HL-60 (cell line): ENCODE results near the gene RAPGEF2.

Source experiments
- DNase-seq, 2 experiments: peaks; one replicate each; pipeline ENCODE4 v3.0.0-alpha.2; 2010 to 2020; ENCODE audit warnings: low read depth in 1 of 2, low spot score in 1 of 2
- H3K27ac ChIP-seq: fragments of 250-450 bp; sonication (Bioruptor Pico); replicated peaks from 2 replicates; pipeline ENCODE4 v1.5.1; 2020; ENCODE audit warnings: mild to moderate bottlenecking, moderate library complexity
- H3K27me3 ChIP-seq: fragments of 250-450 bp; sonication (Bioruptor Pico); 2 replicates; pipeline ENCODE4 v1.5.1; 2021; ENCODE audit warnings: mild to moderate bottlenecking, moderate library complexity; ENCODE audit not compliant: insufficient read depth, poor library complexity, severe bottlenecking
- H3K4me3 ChIP-seq: replicated peaks from 2 replicates; pipeline ENCODE4 v1.5.1; 2011; ENCODE audit warnings: mild to moderate bottlenecking, control low read depth, low read length; ENCODE audit not compliant: insufficient read depth
- GABPA ChIP-seq: IDR thresholded peaks from 2 replicates; pipeline ENCODE4 v1.6.1; 2012; ENCODE audit warnings: low read depth
- POLR2AphosphoS5 ChIP-seq: IDR thresholded peaks from 2 replicates; pipeline ENCODE4 v1.6.1; 2012; ENCODE audit warnings: low read depth
- SPI1 ChIP-seq: IDR thresholded peaks from 2 replicates; pipeline ENCODE4 v1.6.1; 2012; ENCODE audit warnings: low read depth, mild to moderate bottlenecking, borderline replicate concordance
- TF ChIP-seq, protein P1 (sequence below): IDR thresholded peaks from 2 replicates; pipeline ENCODE4 v1.6.1; 2012; ENCODE audit warnings: low read depth; ENCODE audit not compliant: insufficient replicate concordance
- TF ChIP-seq, protein P2 (sequence below): IDR thresholded peaks from one replicate; pipeline ENCODE4 v1.5.1; 2011; ENCODE audit warnings: low read length, control low read depth, inconsistent platforms; ENCODE audit not compliant: insufficient read depth

Gene RAPGEF2

DNA sequence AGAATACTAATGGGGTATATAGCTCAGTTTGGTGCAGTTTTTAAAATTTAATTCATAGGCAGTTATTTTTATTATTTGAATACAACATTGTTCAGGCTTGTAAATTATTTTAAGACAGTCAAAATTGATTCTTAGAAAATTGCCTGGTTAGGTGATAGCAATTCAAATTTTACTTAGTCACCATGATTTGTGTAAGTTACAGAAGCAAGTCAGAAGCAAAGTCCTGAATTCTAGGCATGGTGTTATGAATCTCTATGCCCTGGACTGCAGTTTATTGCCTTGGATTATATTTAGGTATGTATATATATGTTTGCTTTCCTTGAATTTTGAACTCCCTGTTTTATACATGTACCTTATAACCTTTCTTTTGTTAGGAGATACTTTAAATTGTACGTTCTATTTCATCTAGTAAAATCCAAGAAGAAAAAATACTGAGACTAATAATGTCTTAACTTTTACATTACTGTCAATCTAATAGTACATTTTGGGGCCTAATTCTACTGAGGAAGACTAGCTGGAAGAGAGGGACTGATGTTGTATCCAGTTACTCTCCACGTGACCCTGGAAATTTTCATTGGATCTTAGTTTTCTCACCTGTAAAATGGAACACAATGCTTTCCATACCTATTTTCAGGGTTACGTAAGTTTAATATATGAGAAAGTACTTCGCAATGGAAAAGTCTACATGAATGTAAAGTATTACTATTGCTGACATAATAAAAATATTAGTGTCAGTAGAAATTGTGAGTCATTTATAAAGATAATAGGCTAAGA lies 25.1 kb downstream of the RAPGEF2 start:
- TF ChIP-seq, protein P1, sequence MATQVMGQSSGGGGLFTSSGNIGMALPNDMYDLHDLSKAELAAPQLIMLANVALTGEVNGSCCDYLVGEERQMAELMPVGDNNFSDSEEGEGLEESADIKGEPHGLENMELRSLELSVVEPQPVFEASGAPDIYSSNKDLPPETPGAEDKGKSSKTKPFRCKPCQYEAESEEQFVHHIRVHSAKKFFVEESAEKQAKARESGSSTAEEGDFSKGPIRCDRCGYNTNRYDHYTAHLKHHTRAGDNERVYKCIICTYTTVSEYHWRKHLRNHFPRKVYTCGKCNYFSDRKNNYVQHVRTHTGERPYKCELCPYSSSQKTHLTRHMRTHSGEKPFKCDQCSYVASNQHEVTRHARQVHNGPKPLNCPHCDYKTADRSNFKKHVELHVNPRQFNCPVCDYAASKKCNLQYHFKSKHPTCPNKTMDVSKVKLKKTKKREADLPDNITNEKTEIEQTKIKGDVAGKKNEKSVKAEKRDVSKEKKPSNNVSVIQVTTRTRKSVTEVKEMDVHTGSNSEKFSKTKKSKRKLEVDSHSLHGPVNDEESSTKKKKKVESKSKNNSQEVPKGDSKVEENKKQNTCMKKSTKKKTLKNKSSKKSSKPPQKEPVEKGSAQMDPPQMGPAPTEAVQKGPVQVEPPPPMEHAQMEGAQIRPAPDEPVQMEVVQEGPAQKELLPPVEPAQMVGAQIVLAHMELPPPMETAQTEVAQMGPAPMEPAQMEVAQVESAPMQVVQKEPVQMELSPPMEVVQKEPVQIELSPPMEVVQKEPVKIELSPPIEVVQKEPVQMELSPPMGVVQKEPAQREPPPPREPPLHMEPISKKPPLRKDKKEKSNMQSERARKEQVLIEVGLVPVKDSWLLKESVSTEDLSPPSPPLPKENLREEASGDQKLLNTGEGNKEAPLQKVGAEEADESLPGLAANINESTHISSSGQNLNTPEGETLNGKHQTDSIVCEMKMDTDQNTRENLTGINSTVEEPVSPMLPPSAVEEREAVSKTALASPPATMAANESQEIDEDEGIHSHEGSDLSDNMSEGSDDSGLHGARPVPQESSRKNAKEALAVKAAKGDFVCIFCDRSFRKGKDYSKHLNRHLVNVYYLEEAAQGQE, result no peak
- TF ChIP-seq GABPA (no peak), SPI1 (no peak), POLR2AphosphoS5 (no peak)
- TF ChIP-seq, protein P2, sequence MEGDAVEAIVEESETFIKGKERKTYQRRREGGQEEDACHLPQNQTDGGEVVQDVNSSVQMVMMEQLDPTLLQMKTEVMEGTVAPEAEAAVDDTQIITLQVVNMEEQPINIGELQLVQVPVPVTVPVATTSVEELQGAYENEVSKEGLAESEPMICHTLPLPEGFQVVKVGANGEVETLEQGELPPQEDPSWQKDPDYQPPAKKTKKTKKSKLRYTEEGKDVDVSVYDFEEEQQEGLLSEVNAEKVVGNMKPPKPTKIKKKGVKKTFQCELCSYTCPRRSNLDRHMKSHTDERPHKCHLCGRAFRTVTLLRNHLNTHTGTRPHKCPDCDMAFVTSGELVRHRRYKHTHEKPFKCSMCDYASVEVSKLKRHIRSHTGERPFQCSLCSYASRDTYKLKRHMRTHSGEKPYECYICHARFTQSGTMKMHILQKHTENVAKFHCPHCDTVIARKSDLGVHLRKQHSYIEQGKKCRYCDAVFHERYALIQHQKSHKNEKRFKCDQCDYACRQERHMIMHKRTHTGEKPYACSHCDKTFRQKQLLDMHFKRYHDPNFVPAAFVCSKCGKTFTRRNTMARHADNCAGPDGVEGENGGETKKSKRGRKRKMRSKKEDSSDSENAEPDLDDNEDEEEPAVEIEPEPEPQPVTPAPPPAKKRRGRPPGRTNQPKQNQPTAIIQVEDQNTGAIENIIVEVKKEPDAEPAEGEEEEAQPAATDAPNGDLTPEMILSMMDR, result no peak
- H3K27ac ChIP-seq, result no peak overlapping the region
- no peak overlapping the region for H3K4me3 ChIP-seq
- H3K27me3 ChIP-seq, result no peaks in the 10 kb centered on the region
- no peak for DNase-seq

DNA sequence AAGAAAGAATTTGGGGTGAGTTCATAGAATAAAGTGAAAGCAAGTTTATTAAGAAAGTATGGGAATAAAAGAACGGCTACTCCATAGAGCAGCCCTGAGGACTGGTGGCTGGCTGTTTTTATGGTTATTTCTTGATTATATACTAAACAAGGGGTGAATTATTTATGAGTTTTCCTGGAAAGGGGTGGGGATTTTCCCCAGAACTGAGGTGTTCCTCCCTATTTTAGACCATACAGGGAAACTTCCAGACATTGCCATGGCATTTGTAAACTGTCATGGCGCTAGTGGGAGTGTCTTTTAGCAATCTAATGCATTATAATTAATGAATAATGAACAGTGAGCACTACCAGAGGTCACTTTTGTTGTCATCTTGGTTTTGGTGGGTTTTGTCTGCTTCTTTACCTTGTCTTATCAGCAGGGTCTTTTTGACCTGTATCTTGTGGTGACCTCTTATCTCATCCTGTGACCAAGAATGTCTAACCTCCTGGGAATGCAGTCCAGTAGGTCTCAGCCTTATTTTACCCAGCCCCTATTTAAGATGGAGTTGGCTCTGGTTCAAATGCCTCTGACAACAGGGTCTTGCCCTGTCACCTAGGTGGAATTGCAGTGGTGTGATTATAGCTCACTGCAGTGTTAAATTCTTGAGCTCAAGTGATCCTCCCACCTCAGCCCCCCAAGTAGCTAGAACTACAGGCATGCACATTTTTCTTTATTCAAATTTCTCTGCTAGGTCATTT lies 27.1 kb downstream of the RAPGEF2 start:
- H3K27ac ChIP-seq, result no peak overlapping the region
- no peak overlapping the region for H3K4me3 ChIP-seq
- H3K27me3 ChIP-seq, result no peaks in the 10 kb centered on the region
- DNase-seq, result no peak
- TF ChIP-seq GABPA, result no peak
- no peak for TF ChIP-seq SPI1
- TF ChIP-seq, protein P1, result no peak
- no peak for TF ChIP-seq POLR2AphosphoS5
- TF ChIP-seq, protein P2, result no peak

DNA sequence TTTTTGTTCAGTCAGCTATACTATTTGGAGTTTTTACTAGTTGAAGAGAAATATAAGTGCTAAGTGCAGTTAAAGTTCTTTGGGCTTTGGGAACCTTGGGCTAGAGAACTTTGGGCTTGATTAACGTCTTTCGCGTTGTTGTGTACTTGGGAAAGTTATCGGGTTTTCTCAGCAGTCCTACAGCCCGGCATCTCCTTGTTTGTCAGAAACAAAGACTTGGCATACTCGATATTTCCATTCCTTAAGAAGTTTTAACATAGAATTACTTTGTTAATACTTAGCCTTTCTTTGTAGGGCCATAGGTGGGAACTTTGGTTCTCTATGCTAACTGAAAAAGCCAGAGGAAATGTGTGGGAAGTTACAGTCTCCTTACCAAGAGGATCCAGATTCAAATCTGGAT lies 28.7 kb downstream of the RAPGEF2 start:
- no peaks in the 10 kb centered on the region for H3K27me3 ChIP-seq
- TF ChIP-seq GABPA (no peak), POLR2AphosphoS5 (no peak), SPI1 (no peak)
- TF ChIP-seq, protein P2, result no peak
- TF ChIP-seq, protein P1, result no peak
- no peak for DNase-seq

More for the DNA sequence above, 28.7 kb downstream of the RAPGEF2 start:
- H3K4me3 ChIP-seq, result no peak overlapping the region
- no peak overlapping the region for H3K27ac ChIP-seq
